Cerebellar cortex (tissue), 1 donor: Measurements from ENCODE around the gene SERINC5.

Experiments
- DNase-seq: peaks from one replicate; pipeline ENCODE4 v3.0.0-alpha.2; 2015; ENCODE audit warnings: low spot score

The SERINC5 gene

DNA sequence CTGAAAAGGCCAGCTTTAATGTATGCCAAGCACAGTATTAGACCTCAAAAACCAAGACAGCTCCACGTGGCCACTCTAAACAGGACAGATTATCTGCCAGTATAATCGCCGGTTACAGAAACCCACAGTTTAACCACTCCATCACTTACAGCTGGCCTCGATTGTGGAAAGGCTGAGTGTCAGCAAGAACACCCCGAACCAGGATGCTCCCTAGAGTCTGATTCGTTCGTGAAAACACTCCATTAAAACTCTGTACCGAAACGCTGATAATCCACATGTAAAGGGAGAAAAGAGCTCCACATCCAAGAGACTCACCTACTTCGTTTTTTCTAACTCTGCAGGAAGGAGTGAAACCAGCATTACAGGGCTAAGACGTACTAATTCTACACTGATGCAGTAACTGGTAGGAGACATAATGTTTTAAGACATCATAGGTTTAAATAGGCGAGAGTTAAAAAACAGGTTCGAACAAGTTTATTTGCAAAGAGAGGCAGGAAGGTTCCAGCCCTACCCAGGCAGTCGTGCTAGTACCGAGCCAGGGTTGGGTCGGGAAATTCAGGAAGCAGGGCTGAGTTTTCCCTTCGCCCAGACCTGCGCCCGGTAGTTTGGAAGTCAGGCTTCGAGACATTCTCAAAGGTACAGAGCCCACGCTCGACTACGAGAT lies 949 bp downstream of the SERINC5 start:
- DNase-seq, result peak; percentile 43

DNA sequence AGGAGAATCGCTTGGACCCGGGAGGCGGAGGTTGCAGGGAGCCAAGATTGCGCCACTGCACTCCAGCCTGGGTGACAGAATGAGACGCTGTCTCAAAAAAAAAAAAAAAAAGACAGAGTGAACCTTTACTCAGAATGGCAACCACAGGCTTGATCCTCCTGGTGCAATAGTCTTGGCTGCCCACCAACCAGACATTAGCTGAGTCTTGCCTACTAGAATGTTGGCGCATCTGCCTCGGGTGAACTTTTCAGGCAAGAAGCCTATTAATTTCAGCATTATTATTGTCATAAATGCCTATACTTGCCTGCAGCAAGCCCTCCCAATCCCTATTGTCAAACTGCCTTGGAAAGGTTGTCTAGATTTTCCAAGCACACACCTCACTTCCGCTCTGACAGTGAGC lies 4.2 kb downstream of the SERINC5 start:
- DNase-seq, result no peak

DNA sequence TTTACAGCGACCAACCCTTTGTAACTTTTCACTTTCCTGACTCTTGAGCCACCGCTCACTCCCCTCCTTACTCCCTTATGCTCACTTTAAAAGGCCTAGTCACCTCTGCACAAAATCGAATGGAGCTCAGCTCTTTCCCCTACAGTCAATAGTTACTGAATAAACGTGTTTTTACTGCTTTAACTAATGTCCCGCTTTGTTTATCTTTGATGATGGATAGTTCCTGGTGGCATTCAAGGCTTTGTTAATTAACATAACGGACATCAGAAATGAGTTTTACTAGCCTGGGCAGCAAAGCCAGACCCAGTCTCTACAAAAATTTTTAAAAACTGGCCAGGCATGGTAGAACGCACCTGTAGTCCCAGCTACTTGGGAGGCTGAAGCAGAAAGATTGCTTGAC lies 5.0 kb downstream of the SERINC5 start:
- no peak for DNase-seq

DNA sequence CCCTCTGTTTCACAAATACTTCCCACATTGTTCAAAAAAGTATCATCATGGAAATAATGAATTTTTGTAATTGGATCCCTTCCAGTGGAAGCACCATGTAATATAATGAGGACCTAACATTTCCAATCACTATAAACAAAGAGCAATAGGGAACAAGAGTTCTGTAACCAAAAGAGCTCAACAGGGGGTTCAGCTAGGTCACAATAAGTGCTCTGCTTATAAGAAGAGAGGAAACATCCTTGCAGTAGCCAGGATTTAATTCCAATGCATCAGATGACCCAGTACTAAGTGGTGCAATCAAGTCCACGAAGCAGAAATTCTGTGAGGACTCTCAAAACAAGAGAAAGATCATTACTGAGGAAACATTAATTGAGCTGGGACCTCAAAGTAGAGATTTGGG lies 5.9 kb downstream of the SERINC5 start:
- no peak for DNase-seq

DNA sequence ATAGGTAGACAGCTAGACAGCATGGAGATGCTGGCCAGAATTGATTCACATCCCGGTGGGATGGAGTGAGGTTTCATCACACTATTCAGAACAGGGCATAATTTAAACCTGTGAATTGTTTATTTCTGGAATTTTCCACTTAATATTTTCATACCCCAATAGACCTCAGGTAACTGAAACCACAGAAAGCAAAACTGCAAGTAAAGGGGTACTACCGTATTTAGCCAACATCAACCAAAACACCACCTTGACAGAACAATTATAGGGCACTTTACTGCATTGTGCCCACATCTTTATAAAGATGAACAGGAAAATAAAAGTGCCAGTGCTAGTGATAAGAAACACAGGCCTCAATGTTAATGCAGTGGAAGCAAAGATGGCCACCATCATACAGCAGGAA lies 7.5 kb downstream of the SERINC5 start:
- no peak for DNase-seq

DNA sequence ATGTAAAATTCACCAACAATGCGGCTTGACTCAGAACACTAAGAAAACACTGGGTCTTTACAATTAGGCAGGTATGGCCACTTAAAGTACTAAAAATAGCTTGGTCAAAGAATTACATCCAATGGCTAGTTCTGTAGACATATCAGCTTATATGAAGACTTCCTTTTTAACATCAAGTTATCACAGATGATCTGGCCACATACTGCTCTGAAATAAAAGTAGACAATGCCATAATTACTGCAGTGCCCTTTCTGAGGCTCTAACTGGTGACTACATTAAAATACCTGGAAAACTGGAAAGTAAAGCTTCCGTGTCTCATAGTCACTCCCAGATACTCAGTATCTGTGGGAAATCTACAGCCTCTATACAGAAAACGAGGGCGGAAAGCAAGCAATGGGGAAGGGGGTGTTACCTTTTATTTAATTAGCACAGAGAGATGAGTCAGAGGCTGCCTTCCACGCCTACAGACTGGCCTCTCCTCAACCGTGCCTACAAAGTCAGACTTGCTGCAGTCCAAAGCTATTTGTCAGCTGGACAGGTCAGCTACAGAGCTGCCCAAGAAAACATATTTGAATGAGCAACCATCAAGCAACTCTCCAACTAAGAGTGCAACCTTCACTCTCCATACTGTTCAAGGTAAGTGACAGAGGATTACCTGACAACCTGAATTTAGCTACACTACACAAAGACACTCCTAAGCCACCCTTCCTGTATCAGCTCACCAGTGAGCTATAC lies 8.7 kb downstream of the SERINC5 start:
- DNase-seq, result no peak

DNA sequence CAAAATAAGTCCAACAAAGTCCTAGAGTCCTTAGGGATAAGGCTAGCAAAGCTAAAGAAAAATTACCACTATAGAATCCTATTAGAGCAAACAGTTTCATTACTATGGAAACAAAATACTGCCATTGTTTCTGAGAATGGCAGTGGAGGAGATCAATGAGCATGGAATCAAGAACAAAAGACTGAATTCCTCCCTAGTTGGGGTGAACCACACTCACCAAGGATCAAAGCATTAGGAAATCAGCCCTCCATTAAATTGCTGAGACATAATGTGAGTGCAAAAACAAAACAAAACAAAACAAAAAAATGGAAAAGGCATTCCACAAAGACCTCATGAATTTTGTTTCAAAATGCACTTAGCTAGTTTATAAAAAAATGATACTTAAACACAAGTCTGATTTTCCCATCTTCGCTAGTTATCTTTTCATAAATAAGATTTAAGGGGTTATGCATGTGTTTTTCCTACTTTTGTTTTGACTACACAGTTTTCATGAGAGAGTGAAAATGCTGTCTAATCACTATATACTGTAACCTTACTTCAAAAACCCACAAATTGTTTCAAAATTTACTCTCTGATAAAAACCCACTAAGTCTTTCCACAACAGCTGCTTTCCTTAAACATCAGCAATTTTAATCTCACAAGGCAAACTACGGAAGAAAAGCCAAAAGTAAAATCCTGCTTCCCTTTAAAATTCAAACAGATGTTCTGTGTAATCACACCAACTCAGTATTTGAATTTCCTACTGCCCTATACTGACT lies 9.7 kb downstream of the SERINC5 start:
- DNase-seq, result no peak

DNA sequence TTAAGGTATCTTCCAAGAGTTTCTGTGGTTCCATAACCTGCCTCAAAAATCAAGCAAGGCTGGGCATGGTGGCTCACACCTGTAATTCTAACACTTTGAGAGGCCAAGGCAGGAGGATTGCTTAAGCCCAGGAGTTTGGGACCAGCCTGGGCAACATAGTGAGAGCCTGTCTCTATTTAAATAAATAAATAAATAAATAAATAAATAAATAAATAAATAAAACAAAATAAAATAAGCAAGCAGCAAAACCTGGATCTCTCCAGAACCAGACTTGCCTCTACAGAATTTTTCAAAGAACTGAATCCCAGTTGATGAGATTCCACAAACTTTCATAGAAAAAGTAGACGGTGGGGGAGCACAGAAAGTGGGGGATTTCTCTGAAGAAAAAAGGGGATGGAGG lies 12.3 kb downstream of the SERINC5 start:
- DNase-seq, result no peak

DNA sequence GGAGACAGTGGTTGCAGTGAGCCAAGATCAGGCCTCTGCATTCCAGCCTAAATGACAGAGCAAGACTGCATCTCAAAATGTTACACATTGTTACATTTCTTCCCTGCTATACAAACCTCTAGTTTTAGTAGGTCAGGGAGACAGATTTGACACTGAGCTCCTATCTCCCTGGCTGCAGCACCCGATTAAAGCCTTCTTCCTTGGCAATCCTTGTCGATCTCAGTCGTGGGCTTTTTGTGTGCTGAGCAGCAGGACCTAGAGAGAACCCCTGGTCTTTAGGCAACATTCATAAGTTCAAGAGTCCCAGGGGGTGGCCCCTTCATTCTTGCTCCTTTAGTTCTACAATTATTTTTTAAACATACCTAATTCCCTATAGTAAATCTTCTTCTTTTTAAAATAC lies 13.0 kb downstream of the SERINC5 start:
- no peak for DNase-seq

DNA sequence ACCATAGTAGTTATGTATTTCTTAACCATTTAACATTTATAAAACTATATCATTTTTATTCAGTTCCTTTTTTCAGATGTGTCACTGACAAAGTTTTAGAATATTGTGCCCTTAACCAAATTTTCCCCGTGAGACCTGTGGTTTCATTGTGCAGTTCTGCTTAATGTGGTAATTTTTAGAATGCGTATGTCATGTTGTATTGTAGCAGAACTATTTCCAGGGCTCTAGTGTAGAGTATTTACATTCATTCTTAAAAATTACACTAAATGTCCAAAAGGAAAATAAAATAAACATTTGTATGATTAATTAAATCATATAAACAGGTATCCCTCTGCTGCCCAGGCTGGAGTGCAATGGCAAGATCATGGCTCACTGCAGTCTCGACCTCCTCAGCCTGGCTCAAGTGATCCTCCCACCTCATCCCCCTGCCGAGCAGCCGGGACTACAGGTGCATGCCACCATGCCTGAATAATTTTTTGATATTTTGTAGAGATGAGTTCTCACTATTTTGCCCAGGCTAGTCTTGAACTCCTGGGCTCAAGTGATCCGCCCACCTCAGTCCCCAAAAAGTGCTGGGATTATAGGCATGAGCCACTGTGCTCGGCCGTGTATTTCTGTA lies 15.4 kb downstream of the SERINC5 start:
- DNase-seq, result no peak

DNA sequence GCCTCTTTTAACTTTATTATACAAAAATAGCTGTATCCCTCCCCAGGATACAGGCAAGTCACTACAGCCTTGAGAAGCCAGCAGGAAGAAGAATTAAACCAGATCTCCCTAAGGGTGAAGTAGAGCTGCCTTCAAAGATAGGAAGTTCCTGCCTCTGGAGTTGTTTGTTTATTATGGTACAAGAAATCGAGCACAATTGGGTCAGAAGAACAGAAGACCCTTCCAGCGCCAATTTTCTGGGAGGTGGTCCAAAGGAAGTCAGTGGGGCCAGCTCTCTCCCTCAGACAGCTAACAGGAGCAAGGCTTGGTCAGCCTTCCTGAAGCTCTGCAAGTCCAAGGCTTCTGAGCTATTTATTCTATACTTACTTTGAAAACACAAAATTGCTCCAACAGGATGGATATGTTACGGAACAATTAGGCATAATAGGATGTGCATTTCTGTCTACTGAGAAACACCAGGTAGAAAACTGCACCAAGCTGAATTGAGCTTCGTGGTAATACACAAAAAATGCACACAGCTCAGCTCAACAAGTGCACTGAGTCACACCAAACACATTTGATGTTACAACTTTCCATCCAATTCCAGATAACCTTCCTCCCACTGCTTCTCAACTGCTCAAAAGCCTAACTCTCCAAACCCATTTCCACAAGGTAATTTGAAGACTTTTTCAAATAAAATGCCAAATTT lies 16.0 kb downstream of the SERINC5 start:
- no peak for DNase-seq

DNA sequence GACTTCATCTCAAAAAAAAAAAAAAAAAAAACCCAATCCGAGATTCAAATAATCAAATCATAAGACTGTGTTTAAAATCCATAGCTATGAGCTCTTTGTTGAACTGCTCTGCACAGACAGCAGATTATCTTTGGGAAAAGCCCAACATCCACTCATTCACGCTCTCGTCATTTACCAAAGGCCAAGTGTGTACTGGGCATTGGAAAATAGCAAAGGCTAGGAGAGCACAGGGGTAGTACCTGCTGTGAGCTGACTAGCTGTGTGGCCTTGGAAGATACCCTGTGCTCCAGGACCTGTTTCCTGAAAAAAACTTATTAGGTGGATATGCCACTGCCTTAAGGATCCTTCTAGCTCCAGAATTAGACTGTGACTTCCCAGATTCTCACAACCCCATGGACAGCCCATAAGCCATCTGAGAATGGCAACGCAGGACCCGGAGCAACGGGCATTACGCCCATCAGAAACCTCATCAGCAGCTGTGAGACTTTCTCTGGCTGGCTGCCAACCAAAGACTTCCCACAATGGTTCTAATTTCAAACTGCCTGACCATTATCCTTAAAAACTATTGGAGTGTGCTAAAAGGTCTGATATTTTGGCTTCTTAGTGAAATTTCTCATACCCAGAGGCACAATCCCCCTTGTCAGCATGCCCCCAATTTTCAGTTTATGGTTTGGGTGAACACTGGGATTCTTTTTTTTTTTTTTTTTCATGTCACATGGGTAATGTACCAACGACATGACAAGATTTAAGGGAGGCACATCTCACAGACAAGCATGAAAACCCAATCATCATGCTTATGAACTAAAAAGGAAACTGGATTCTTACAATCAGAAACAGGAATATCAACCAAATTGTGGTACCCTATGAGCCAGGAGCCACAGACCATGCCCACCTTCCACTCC lies 16.8 kb downstream of the SERINC5 start:
- no peak for DNase-seq

DNA sequence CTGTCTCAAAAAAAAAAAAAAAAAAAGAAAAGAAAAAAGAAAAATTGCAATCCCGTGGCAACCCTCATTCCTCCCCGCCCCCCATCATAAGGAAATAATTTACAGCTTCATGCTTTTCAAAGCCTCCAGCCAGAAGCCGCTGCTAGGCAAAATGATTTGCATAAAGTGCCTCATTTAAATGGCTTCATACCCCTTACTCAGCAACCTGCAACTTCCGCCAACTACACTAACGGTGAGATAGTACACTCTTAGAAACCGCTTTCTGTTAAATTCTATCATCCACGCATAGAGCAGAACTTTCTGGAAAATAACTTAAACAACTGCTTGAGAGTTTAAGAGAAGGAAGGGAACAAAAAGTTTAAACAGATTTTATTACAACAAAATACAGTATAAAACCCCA lies 17.8 kb downstream of the SERINC5 start:
- no peak for DNase-seq

DNA sequence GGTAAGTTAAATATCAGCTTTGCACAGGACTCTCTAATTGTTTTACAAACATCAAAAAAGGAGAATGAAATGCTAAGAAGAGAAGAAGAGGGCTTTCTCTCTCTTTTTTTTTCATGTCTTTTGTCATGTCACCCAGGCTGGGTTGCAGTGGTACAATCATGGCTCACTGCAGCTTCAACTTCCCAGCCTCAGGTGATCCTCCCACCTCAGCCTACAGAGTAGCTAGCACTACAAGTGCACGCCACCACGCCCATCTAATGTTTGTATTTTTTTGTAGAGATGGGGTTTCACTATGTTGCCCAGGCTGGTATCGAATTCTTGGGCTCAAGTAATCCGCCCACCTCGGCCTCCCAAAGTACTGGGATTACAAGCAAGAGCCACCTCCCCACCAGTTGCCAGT lies 18.6 kb downstream of the SERINC5 start:
- DNase-seq, result no peak

DNA sequence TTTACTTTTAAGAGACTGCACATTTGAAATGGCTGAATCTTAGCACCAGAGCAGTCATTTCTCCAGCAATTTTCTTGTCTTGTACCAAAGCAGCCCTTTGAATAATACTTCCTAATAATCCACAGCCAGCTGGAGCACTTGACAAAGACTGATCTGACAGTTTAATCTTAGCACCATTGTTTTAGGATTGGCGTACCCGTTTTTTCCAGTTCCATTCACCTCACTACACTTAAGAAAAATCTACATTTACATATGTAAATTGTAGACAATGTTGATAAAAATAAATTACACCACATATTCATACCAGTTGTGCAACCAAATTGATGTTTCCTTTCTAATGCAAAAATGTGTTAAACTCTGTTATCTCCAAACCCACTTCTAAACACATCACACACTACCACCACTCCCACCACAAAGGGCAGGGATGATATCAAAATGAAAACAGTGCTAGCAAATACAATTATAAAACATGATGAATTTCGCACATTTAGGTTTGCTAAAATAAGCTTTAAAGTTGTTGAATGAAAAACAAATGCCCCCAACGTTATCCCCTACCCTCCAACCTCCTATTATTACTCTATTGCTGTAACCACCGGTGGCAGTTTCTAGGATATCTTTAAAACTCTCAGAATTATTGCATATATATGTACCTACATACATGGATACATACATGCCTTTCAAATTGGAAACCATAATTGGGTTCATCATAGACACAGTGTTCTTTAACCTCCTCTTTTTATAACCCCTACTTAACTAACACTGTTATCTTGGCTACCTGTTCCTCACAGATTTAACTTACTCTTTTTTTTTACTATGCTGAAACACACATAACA lies 21.5 kb downstream of the SERINC5 start:
- DNase-seq, result no peak

DNA sequence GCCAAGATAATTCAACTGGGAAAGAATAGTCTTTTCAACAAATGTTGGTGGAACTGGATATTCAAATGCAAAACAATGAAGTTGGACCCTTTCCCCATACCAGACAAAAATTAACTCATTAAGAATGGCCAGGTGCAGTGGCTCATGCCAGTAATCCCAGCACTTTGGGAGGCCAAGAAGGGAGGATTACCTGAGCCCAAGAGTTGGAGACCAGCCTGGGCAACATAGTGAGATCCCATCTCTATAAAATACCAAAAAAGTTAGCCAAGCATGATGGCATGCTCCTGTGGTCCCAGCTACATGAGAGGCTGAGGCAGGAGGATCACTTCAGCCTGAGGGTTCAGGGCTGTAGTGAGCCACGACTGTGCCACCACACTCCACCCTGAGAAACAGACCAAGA lies 24.2 kb downstream of the SERINC5 start:
- no peak for DNase-seq

DNA sequence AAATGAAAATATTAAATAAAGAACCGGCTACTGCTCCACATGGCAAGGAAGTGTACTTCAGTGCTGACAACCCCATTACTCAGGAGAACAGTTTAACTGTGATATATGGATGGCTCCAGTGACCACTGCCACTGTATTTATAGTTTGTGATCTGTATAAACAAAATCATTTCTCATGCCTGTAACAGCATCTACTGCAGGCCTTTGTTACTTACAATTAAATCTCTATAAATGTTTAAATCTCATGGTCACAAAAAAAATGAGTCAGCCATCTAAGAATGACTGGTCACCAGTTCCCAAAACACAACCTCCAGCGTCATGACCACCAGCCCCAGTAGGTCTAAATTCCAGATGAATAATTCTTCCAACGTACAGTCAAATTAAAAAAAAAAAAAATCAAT lies 24.6 kb downstream of the SERINC5 start:
- DNase-seq, result no peak

DNA sequence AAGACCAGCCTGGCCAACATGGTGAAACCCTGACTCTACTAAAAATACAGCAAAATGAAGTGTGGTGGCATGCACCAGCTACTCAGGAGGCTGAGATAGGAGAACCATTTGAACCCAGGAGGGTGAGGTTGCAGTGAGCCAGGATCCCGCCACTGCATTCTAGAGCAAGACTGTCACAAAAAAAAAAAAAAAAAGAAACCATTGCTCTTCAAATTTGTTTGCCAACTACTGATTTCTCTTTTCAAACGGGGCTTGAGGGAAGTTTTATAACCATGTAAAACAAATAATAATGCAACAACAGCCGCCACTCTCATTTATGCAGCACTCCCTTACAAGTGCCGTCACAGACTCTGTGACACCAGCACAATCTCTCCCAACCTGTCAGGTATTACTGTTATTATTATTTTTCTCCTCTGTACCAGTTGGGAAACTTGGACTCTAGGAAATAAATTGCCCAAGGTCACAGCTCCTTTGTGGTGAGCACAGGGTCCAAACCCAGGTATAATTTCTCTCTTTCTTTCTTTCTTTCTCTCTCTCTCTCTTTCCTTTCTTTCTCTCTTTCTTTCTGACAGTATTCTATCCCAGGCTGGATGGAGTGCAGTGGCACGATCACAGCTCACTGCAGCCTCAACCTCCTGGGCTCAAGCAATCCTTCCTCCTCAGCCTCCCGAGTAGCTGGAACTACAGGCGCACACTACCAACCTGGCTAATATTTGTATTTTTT lies 25.4 kb downstream of the SERINC5 start:
- no peak for DNase-seq

DNA sequence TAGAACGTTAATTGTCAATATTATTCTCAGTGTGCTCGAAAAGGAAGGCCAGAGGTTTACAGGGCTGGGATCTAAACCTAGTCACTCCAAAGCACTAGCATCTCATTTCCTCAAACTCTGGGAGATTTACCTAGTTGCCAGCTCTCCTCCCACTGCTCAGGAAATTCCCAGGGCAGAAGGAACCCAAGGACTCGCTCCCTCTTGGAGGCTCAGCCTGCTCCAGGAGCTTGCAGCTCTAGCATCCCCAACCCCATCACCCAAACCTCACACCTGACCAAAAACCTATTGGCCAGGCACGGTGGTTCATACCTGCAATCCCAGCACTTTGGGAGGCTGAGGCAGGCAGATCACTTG lies 26.0 kb downstream of the SERINC5 start:
- no peak for DNase-seq
